ENCODE results near the gene NIN.

NIN gene

DNA sequence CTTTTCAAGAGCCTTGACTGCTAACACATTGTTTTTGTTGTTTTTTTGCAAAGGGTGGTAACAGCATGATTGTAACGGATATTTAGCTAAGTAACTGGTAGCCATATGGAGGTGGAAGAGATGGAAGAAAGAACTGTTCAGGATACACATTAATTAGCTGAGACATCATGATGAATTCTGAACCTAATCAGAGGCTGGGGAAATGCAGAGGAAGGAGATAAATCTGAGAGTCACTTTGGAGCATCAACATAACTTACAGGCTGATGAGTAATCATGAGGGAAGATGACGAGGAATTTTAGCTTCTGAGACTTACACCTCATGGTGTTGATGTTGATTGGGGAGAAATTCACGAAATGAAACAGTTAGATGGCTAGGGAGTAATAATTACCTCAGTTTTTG lies 62.3 kb downstream of the NIN start:
- TF ChIP-seq, protein P1, sequence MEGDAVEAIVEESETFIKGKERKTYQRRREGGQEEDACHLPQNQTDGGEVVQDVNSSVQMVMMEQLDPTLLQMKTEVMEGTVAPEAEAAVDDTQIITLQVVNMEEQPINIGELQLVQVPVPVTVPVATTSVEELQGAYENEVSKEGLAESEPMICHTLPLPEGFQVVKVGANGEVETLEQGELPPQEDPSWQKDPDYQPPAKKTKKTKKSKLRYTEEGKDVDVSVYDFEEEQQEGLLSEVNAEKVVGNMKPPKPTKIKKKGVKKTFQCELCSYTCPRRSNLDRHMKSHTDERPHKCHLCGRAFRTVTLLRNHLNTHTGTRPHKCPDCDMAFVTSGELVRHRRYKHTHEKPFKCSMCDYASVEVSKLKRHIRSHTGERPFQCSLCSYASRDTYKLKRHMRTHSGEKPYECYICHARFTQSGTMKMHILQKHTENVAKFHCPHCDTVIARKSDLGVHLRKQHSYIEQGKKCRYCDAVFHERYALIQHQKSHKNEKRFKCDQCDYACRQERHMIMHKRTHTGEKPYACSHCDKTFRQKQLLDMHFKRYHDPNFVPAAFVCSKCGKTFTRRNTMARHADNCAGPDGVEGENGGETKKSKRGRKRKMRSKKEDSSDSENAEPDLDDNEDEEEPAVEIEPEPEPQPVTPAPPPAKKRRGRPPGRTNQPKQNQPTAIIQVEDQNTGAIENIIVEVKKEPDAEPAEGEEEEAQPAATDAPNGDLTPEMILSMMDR (IDR thresholded peaks at IDR 0.05; ENCODE audit: extremely low read depth, insufficient read depth, missing control alignments): no peak
- DNase-seq (ENCODE audit: low spot score): no peak
- in situ Hi-C loops (cut with MboI; ENCODE audit: low pct_unique_long_range_greater_than_20kb, low sequenced_read_pairs, unreplicated experiment): no loop called here

- DNase-seq (ENCODE audit: low spot score): no peak
Measured at GRCh38 chr14:50766338-50766886, 64.5 kb downstream of the NIN start.

GRCh38 chr14:50763382-50764007 lies 67.5 kb downstream of the NIN start:
- in situ Hi-C loops (cut with MboI; ENCODE audit: low pct_unique_long_range_greater_than_20kb, low sequenced_read_pairs, unreplicated experiment): no loop called here
- TF ChIP-seq, protein P1 (IDR thresholded peaks at IDR 0.05; ENCODE audit: extremely low read depth, insufficient read depth, missing control alignments): no peak
- DNase-seq (ENCODE audit: low spot score): no peak

More at GRCh38 chr14:50766338-50766886, 64.5 kb downstream of the NIN start:
- TF ChIP-seq, protein P1 (IDR thresholded peaks at IDR 0.05; ENCODE audit: extremely low read depth, insufficient read depth, missing control alignments): no peak
- in situ Hi-C loops (cut with MboI; ENCODE audit: low pct_unique_long_range_greater_than_20kb, low sequenced_read_pairs, unreplicated experiment): no loop called here

GRCh38 chr14:50762931-50763300 lies 68.0 kb downstream of the NIN start:
- DNase-seq (ENCODE audit: low spot score): no peak
- in situ Hi-C loops (cut with MboI; ENCODE audit: low pct_unique_long_range_greater_than_20kb, low sequenced_read_pairs, unreplicated experiment): no loop called here
- TF ChIP-seq, protein P1 (IDR thresholded peaks at IDR 0.05; ENCODE audit: extremely low read depth, insufficient read depth, missing control alignments): no peak

- peak; percentile 72 for DNase-seq (ENCODE audit: low spot score)
- in situ Hi-C loops (cut with MboI; ENCODE audit: low pct_unique_long_range_greater_than_20kb, low sequenced_read_pairs, unreplicated experiment): no loop called here
- TF ChIP-seq, protein P1 (IDR thresholded peaks at IDR 0.05; ENCODE audit: extremely low read depth, insufficient read depth, missing control alignments): no peak
Measured at GRCh38 chr14:50762001-50762930, 68.7 kb downstream of the NIN start.

DNA sequence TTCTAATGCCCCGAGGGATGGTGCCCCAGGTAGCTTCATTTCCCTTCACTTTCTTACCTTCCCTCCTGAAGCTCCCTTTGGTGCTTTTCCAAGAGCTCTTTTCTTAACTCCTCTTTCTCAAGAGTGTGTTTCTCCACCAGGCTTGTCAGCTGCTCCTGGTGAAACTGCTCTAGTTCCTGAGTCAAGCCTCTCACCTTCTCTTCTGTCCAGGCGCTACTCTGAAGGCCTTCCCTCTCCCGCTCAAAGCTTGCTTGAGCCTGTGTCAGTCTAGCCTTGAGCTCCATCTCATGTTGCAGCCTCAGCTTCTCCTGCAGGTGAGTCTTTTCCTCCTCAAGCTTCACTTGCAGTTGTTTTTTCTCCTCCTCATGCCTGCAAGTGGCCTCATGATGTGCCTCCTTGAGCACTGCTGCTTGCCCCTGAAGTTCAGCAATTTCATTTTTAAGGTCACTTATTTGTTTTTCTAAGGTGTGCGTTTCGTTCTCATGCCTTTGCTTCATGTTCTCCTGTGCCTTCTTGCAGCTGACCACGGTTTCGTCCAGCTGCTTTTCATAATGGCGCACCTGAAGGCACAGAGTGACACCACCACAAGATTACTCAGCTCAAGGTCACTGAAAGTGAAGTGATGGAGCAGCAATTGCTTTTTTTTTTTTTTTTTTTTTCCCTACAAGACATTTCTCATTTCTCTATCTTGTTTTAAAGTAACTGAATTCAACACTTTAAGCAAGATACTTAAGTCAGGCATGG lies 71.0 kb downstream of the NIN start:
- TF ChIP-seq, protein P1 (IDR thresholded peaks at IDR 0.05; ENCODE audit: extremely low read depth, insufficient read depth, missing control alignments): no peak
- in situ Hi-C loops (cut with MboI; ENCODE audit: low pct_unique_long_range_greater_than_20kb, low sequenced_read_pairs, unreplicated experiment): no loop called here
- no peak for DNase-seq (ENCODE audit: low spot score)
